Activated T-helper 1 cell treated with anti-CD3 and anti-CD28 coated beads, Interleukin-12 subunit alpha, Interleukin-12 subunit beta, Interleukin-2, Interleukin-4 antibody, amounts not matched to agents 30 ng/mL and 10 ng/mL and 1 ng/mL, durations not matched to agents 14 hours and 24 hours and 36 hours (primary cell): ENCODE measurements around the gene PFDN1. TPM values are rescaled to one million over a fixed set of nuclear protein-coding genes. Genes with fewer than 3 reads are reported as not detected.

Experiments used
- DNase-seq: peaks from one replicate; pipeline ENCODE4 v3.0.0; 2021; ENCODE audit warnings: low spot score
- H3K27ac Mint-ChIP-seq: one replicate; pipeline ENCODE4 v1.8.0; 2021; ENCODE audit warnings: mild to moderate bottlenecking, mixed read lengths
- H3K27me3 Mint-ChIP-seq: one replicate; pipeline ENCODE4 v1.8.0; 2022; ENCODE audit warnings: mild to moderate bottlenecking, moderate library complexity, mixed read lengths; ENCODE audit not compliant: insufficient read depth
- H3K36me3 Mint-ChIP-seq: one replicate; pipeline ENCODE4 v1.8.0; 2021; ENCODE audit warnings: low read depth, mixed read lengths
- H3K4me1 Mint-ChIP-seq: one replicate; pipeline ENCODE4 v1.8.0; 2021; ENCODE audit warnings: low read depth, mixed read lengths
- H3K4me3 Mint-ChIP-seq: one replicate; pipeline ENCODE4 v1.8.0; 2021; ENCODE audit warnings: mild to moderate bottlenecking, moderate library complexity, mixed read lengths
- H3K9me3 Mint-ChIP-seq: one replicate; pipeline ENCODE4 v1.8.0; 2021; ENCODE audit warnings: mixed read lengths
- intact Hi-C: fragments of 100-400 bp; cut with micrococcal nuclease; formaldehyde crosslinking; loops from one replicate; pipeline ENCODE4 v1.15.1; 2024
- total RNA-seq: library from RNA; stranded (reverse); gene quantifications from 2 replicates; pipeline ENCODE4 v1.2.3, GENCODE V29; 2022

The PFDN1 gene
- total RNA-seq, 1 donor from 2014 or later, result 60.6 TPM

- Mint-ChIP-seq H3K27me3 (peaks cover 2% of the 10 kb centered on the region), H3K4me1 (no peaks in the 10 kb centered on the region), H3K27ac (no peak overlapping the region), H3K36me3 (no peaks in the 10 kb centered on the region), H3K4me3 (no peak overlapping the region), H3K9me3 (no peaks in the 10 kb centered on the region)
- intact Hi-C loops, result no loop called here
- DNase-seq, result no peak
Observed at GRCh38 chr5:140235791-140236551, 66.9 kb downstream of the PFDN1 start.

- Mint-ChIP-seq H3K4me3 (no peak overlapping the region), H3K27ac (no peak overlapping the region), H3K36me3 (no peaks in the 10 kb centered on the region), H3K4me1 (no peaks in the 10 kb centered on the region), H3K9me3 (no peaks in the 10 kb centered on the region), H3K27me3 (peaks cover 2% of the 10 kb centered on the region)
- intact Hi-C loops, result no loop called here
- no peak for DNase-seq
Observed at GRCh38 chr5:140234377-140234989, 68.4 kb downstream of the PFDN1 start.

DNA sequence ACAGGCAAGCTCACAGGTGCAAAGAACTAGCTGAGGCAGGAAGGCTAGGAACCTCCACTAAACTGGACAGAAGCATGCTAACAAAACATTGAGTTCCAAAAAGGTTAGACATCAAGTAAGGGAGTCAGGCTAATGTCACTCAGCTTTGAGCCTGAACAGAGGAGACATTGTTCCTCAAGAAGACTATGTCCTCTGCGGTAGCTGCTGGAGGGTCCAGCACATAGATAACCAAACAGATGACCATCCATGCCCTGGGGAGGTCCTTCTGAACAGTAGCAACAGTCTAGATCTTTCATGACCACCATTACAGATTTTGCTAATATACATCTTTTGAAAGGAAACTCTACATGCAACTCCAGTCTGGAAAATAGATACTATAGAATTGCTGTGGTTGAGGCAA is 70.2 kb downstream of the PFDN1 start:
- H3K27ac Mint-ChIP-seq, result no peak overlapping the region
- peaks cover 2% of the 10 kb centered on the region for H3K27me3 Mint-ChIP-seq
- intact Hi-C loops, result no loop called here
- no peaks in the 10 kb centered on the region for H3K36me3 Mint-ChIP-seq
- no peaks in the 10 kb centered on the region for H3K4me1 Mint-ChIP-seq
- DNase-seq, result no peak
- no peaks in the 10 kb centered on the region for H3K9me3 Mint-ChIP-seq
- no peak overlapping the region for H3K4me3 Mint-ChIP-seq

GRCh38 chr5:140230373-140230772 is 72.5 kb downstream of the PFDN1 start:
- H3K4me1 Mint-ChIP-seq, result no peaks in the 10 kb centered on the region
- no peaks in the 10 kb centered on the region for H3K36me3 Mint-ChIP-seq
- no peak for DNase-seq
- no peak overlapping the region for H3K4me3 Mint-ChIP-seq
- H3K27ac Mint-ChIP-seq, result no peak overlapping the region
- no peaks in the 10 kb centered on the region for H3K9me3 Mint-ChIP-seq
- H3K27me3 Mint-ChIP-seq, result peaks cover 2% of the 10 kb centered on the region
- intact Hi-C loops, result no loop called here

- no peaks in the 10 kb centered on the region for H3K9me3 Mint-ChIP-seq
- no peaks in the 10 kb centered on the region for H3K4me1 Mint-ChIP-seq
- peaks cover 2% of the 10 kb centered on the region for H3K27me3 Mint-ChIP-seq
- H3K4me3 Mint-ChIP-seq, result no peak overlapping the region
- no peak for DNase-seq
- intact Hi-C loops, result no loop called here
- H3K36me3 Mint-ChIP-seq, result no peaks in the 10 kb centered on the region
- H3K27ac Mint-ChIP-seq, result no peak overlapping the region
Observed at GRCh38 chr5:140228364-140228837, 74.5 kb downstream of the PFDN1 start.

GRCh38 chr5:140227046-140227445 is 75.9 kb downstream of the PFDN1 start:
- no peak overlapping the region for H3K27ac Mint-ChIP-seq
- peaks cover 11% of the 10 kb centered on the region for H3K4me1 Mint-ChIP-seq
- H3K4me3 Mint-ChIP-seq, result no peak overlapping the region
- DNase-seq, result no peak
- intact Hi-C loops, result no loop called here
- no peaks in the 10 kb centered on the region for H3K36me3 Mint-ChIP-seq
- H3K9me3 Mint-ChIP-seq, result no peaks in the 10 kb centered on the region
- H3K27me3 Mint-ChIP-seq, result no peaks in the 10 kb centered on the region

DNA sequence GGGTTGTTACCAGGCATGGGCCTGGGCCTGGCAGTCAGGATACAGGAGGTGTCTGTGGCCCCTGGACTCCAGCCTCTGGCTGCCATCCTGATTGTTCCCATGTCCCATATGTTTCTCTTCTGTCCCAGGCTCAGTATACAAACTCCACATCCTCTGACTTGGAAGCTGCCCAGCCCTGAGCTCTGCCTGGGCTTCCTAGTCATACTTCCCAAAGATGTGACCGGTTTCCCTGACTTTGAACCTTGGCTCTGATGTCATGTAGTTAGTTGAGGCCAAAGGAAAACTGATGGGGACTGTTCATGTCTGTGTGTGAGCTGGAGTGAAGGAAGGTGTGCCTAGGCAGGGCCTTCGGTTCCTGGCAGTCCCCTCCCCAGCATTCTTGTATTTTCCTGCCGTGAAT is 77.5 kb downstream of the PFDN1 start:
- Mint-ChIP-seq H3K9me3 (no peaks in the 10 kb centered on the region), H3K36me3 (no peaks in the 10 kb centered on the region), H3K4me1 (peaks cover 26% of the 10 kb centered on the region), H3K27ac (no peak overlapping the region), H3K4me3 (no peak overlapping the region), H3K27me3 (no peaks in the 10 kb centered on the region)
- intact Hi-C loops, result no loop called here
- no peak for DNase-seq

DNA sequence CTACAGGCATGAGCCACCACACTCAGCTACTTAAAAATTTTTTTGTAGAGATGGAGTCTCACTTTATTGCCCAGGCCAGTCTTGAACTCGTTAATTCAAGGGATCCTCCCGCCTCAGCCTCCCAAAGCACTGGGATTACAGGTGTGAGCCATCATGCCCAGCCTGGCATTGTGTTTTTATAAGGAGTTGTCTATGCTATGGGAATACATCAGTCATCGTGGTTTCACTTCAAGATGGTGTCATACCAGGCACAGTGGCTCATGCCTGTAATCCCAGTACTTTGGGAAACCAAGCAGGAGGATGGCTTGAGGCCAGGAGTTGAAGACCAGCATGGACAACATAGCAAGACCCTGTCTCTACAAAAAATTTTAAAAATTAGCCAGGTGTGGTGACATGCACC is 78.2 kb downstream of the PFDN1 start:
- Mint-ChIP-seq H3K27me3 (no peaks in the 10 kb centered on the region), H3K27ac (no peak overlapping the region), H3K4me1 (peaks cover 33% of the 10 kb centered on the region), H3K4me3 (no peak overlapping the region), H3K9me3 (no peaks in the 10 kb centered on the region), H3K36me3 (no peaks in the 10 kb centered on the region)
- no peak for DNase-seq
- intact Hi-C loops, result loop anchor here (5.0 kb wide), 1 partner anchor 47 kb away; the partner anchor contains the start of gene CYSTM1

DNA sequence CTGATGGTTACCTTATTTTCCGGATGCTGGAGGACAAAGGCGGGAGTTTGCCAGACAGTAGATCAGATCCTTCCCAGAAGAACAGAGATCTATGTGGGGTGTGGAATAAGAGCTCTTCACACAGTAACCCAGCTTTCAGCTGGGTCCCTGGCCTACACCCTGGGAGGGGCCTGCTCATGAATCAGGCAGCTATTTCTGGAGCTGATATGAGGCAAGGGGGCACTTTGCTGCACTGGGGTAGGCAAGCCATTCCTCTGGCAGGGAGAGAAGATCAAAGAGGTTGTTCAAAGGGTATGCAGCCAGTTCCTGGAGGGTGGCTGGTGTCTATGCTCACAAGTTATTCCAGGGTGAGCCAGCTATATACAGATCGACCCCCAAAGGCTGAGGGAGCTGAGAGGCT is 79.3 kb downstream of the PFDN1 start:
- intact Hi-C loops, result loop anchor here (5.0 kb wide), 1 partner anchor 46 kb away; the partner anchor contains the start of gene CYSTM1
- Mint-ChIP-seq H3K36me3 (no peaks in the 10 kb centered on the region), H3K9me3 (no peaks in the 10 kb centered on the region), H3K4me1 (peaks cover 34% of the 10 kb centered on the region), H3K27ac (no peak overlapping the region), H3K4me3 (no peak overlapping the region), H3K27me3 (no peaks in the 10 kb centered on the region)
- no peak for DNase-seq

- Mint-ChIP-seq H3K4me3 (no peak overlapping the region), H3K4me1 (peaks cover 34% of the 10 kb centered on the region), H3K27me3 (no peaks in the 10 kb centered on the region), H3K9me3 (no peaks in the 10 kb centered on the region), H3K36me3 (no peaks in the 10 kb centered on the region), H3K27ac (no peak overlapping the region)
- no peak for DNase-seq
- intact Hi-C loops, result loop anchor here (5.0 kb wide), 1 partner anchor 45 kb away; the partner anchor contains the start of gene CYSTM1
Observed at GRCh38 chr5:140222416-140222815, 80.5 kb downstream of the PFDN1 start.

DNA sequence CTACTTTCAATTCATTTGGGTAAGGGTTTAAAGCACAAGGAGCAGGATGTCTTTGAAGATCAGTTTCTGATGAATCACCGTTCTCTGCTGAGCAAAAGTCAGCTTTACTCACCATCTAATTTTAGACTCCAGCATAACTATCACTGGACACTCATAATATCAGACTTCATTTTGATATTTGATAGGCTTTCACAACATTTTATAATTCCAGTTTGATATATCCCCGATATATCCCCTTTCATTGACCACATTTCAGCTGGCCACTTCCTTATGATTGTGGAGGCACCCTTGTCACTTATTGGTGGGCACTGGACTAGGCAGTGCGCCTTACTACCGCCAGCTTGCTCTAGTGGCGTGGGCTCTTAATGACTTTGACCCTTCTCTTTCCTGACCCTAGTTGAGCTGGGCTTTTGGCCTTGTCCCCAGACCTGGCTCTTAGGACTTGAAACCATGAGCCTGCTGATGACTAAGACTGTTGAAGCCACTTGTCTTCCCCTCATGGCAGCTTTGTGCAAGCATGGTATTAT is 81.1 kb downstream of the PFDN1 start:
- Mint-ChIP-seq H3K36me3 (no peaks in the 10 kb centered on the region), H3K27ac (peak overlapping the region; percentile 22), H3K27me3 (no peaks in the 10 kb centered on the region), H3K4me3 (no peak overlapping the region), H3K9me3 (no peaks in the 10 kb centered on the region), H3K4me1 (peaks cover 34% of the 10 kb centered on the region)
- intact Hi-C loops, result loop anchor here (5.0 kb wide), 1 partner anchor 44 kb away; the partner anchor contains the start of gene CYSTM1
- DNase-seq, result no peak

GRCh38 chr5:140220698-140221064 is 82.2 kb downstream of the PFDN1 start:
- Mint-ChIP-seq H3K27me3 (no peaks in the 10 kb centered on the region), H3K9me3 (no peaks in the 10 kb centered on the region), H3K4me1 (peaks cover 34% of the 10 kb centered on the region), H3K27ac (peak overlapping the region; percentile 42), H3K4me3 (no peak overlapping the region), H3K36me3 (no peaks in the 10 kb centered on the region)
- intact Hi-C loops, result loop anchor here (5.0 kb wide), 1 partner anchor 43 kb away; the partner anchor contains the start of gene CYSTM1
- DNase-seq, result no peak
